Measurements from ENCODE around the gene FBXW8.

The FBXW8 gene

DNA sequence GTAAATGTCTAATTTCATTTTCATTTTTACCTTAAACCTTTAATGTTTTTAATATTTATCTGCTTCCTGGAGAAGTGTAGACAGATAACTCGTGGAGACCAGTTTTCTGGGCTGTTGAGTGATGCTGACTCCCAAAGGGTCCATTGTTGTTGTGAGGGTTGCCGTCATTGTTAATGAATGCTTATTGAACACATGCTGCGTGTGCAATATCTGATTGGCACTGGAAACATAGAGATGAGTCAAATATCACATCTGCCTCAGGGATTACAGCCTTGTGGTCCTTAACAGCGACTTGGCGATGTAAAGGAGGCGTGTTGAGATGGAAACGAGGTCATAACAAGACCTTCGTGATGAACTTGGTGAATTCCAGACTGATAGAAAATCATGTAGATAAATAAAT is 85.9 kb downstream of the FBXW8 start:
- H3K4me3 ChIP-seq (ENCODE audit: low read length), result no peak overlapping the region
- no peak for DNase-seq (ENCODE audit: low read depth)
- TF ChIP-seq, protein P1, sequence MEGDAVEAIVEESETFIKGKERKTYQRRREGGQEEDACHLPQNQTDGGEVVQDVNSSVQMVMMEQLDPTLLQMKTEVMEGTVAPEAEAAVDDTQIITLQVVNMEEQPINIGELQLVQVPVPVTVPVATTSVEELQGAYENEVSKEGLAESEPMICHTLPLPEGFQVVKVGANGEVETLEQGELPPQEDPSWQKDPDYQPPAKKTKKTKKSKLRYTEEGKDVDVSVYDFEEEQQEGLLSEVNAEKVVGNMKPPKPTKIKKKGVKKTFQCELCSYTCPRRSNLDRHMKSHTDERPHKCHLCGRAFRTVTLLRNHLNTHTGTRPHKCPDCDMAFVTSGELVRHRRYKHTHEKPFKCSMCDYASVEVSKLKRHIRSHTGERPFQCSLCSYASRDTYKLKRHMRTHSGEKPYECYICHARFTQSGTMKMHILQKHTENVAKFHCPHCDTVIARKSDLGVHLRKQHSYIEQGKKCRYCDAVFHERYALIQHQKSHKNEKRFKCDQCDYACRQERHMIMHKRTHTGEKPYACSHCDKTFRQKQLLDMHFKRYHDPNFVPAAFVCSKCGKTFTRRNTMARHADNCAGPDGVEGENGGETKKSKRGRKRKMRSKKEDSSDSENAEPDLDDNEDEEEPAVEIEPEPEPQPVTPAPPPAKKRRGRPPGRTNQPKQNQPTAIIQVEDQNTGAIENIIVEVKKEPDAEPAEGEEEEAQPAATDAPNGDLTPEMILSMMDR (conservative IDR thresholded peaks at IDR 0.05; ENCODE audit: low read depth, low read length), result no peak

DNA sequence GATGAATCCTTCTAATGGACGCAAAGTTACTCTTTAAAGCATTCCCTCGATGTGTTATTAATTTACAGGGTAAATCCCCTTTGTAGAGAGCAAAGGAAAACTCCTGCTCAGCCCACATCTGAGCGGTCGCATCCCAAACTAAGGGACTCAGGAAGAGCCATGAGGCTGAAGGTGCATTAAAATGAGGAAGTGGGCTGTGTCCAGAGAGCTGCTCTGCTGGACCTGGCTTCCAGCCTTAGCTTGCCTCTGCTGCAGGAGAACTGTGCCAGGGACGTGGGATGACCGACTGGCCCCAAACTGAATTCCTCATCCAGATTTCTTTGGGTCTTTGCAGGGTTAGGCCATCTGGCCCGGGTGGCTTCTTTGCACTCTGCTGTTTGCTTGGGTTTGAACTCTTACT is 88.3 kb downstream of the FBXW8 start:
- TF ChIP-seq, protein P1 (conservative IDR thresholded peaks at IDR 0.05; ENCODE audit: low read depth, low read length), result no peak
- no peak for DNase-seq (ENCODE audit: low read depth)
- H3K4me3 ChIP-seq (ENCODE audit: low read length), result no peak overlapping the region

- TF ChIP-seq, protein P1 (conservative IDR thresholded peaks at IDR 0.05; ENCODE audit: low read depth, low read length), result no peak
- no peak for DNase-seq (ENCODE audit: low read depth)
- H3K4me3 ChIP-seq (ENCODE audit: low read length), result no peak overlapping the region
Observed at GRCh38 chr12:117000316-117000715, 89.6 kb downstream of the FBXW8 start.

- TF ChIP-seq, protein P1 (conservative IDR thresholded peaks at IDR 0.05; ENCODE audit: low read depth, low read length), result no peak
- H3K4me3 ChIP-seq (ENCODE audit: low read length), result no peak overlapping the region
- DNase-seq (ENCODE audit: low read depth), result no peak
Observed at GRCh38 chr12:117002051-117002817, 91.5 kb downstream of the FBXW8 start.

GRCh38 chr12:117003883-117004404 is 93.2 kb downstream of the FBXW8 start:
- TF ChIP-seq, protein P1 (conservative IDR thresholded peaks at IDR 0.05; ENCODE audit: low read depth, low read length), result no peak
- no peak for DNase-seq (ENCODE audit: low read depth)
- H3K4me3 ChIP-seq (ENCODE audit: low read length), result no peak overlapping the region

- TF ChIP-seq, protein P1 (conservative IDR thresholded peaks at IDR 0.05; ENCODE audit: low read depth, low read length), result no peak
- DNase-seq (ENCODE audit: low read depth), result no peak
- no peak overlapping the region for H3K4me3 ChIP-seq (ENCODE audit: low read length)
Observed at GRCh38 chr12:117005417-117006046, 94.8 kb downstream of the FBXW8 start.
